Measurements from ENCODE around the gene AOPEP.

- TF ChIP-seq, protein P1, sequence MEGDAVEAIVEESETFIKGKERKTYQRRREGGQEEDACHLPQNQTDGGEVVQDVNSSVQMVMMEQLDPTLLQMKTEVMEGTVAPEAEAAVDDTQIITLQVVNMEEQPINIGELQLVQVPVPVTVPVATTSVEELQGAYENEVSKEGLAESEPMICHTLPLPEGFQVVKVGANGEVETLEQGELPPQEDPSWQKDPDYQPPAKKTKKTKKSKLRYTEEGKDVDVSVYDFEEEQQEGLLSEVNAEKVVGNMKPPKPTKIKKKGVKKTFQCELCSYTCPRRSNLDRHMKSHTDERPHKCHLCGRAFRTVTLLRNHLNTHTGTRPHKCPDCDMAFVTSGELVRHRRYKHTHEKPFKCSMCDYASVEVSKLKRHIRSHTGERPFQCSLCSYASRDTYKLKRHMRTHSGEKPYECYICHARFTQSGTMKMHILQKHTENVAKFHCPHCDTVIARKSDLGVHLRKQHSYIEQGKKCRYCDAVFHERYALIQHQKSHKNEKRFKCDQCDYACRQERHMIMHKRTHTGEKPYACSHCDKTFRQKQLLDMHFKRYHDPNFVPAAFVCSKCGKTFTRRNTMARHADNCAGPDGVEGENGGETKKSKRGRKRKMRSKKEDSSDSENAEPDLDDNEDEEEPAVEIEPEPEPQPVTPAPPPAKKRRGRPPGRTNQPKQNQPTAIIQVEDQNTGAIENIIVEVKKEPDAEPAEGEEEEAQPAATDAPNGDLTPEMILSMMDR (IDR thresholded peaks at IDR 0.05): no peak
- no peak for TF ChIP-seq POLR2AphosphoS5 (IDR thresholded peaks at IDR 0.05)
Observed at GRCh38 chr9:94980947-94981722, 254.6 kb downstream of the AOPEP start.

Data from suprapubic skin (tissue), 3 donors.